Measurements from ENCODE around the gene PCDHGA1.

PCDHGA1 gene

GRCh38 chr5:141342773-141343172 lies 12.5 kb downstream of the PCDHGA1 start (continued):
- TF ChIP-seq, protein P1, sequence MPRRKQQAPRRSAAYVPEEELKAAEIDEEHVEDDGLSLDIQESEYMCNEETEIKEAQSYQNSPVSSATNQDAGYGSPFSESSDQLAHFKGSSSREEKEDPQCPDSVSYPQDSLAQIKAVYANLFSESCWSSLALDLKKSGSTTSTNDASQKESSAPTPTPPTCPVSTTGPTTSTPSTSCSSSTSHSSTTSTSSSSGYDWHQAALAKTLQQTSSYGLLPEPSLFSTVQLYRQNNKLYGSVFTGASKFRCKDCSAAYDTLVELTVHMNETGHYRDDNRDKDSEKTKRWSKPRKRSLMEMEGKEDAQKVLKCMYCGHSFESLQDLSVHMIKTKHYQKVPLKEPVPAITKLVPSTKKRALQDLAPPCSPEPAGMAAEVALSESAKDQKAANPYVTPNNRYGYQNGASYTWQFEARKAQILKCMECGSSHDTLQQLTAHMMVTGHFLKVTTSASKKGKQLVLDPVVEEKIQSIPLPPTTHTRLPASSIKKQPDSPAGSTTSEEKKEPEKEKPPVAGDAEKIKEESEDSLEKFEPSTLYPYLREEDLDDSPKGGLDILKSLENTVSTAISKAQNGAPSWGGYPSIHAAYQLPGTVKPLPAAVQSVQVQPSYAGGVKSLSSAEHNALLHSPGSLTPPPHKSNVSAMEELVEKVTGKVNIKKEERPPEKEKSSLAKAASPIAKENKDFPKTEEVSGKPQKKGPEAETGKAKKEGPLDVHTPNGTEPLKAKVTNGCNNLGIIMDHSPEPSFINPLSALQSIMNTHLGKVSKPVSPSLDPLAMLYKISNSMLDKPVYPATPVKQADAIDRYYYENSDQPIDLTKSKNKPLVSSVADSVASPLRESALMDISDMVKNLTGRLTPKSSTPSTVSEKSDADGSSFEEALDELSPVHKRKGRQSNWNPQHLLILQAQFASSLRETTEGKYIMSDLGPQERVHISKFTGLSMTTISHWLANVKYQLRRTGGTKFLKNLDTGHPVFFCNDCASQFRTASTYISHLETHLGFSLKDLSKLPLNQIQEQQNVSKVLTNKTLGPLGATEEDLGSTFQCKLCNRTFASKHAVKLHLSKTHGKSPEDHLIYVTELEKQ (tag by site-specific recombination; IDR thresholded peaks at IDR 0.05; ENCODE audit: borderline replicate concordance) = no peak

- POLR2A ChIA-PET = interaction anchor here (1.0 kb wide), 1 partner anchor 23 kb away, joined by 6 read pairs; the partner anchor contains the start of gene TAF7
- no peak within 1 kb of the TSS for H3K4me3 ChIP-seq (ENCODE audit: low read depth, low read length)
Measured at GRCh38 chr5:141343242-141343952, 13.1 kb downstream of the PCDHGA1 start, which contains the start of gene PCDHGA3. TSS of gene PCDHGA3 (plus strand) at chr5:141343829. CDS start at chr5:141344034, 205 bp downstream.

DNA sequence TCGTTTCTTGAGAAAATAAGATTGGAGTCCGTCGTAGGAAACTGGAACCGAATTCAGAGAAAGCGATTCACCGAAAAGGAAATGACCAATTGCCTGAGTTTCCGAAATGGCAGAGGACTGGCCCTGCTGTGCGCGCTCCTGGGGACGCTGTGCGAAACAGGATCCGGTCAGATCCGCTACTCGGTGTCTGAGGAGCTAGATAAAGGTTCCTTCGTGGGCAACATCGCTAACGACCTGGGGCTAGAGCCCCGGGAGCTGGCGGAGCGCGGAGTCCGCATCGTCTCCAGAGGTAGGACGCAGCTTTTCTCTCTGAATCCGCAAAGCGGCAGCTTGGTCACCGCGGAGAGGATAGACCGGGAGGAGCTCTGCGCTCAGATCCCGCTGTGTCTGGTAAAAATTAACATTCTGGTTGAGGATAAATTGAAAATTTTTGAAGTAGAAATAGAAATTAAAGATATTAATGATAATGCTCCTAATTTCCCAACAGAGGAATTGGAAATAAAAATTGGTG lies 13.7 kb downstream of the PCDHGA1 start:
- Histone ChIP-seq H3K4me1 (ENCODE audit: control insufficient read depth, insufficient read depth, low read length) (no peaks in the 10 kb centered on the region), H3K9me3 (ENCODE audit: control insufficient read depth, insufficient read depth, low read depth, low read length) (no peaks in the 10 kb centered on the region), H3K36me3 (ENCODE audit: control insufficient read depth in 2 of 2, insufficient read depth in 1 of 2, low read length in 2 of 2) (no peaks in the 10 kb centered on the region), H3K27ac (ENCODE audit: extremely low read depth, low read depth, low read length) (no peak overlapping the region), H3K4me3 (ENCODE audit: low read depth, low read length) (no peak overlapping the region)
- ChIA-PET POLR2A (interaction anchor here (1.0 kb wide), 1 partner anchor 24 kb away, joined by 6 read pairs; the partner anchor contains the start of gene TAF7), CTCF (interaction anchor here (0.7 to 3.3 kb wide), 10 partner anchors 10 to 223 kb away, joined by 3 to 21 read pairs (median 6); partner anchors contain the start of genes PCDHGA1, PCDHGA11, PCDHGA4 and TAF7)
- TF ChIP-seq ZNF433 (tag by site-specific recombination; IDR thresholded peaks at IDR 0.05; ENCODE audit: low read depth) (no peak), ZNF555 (tag by site-specific recombination; conservative IDR thresholded peaks at IDR 0.05) (no peak), ZNF121 (tag by site-specific recombination; IDR thresholded peaks at IDR 0.05) (no peak), SP7 (tag by site-specific recombination; IDR thresholded peaks at IDR 0.05) (no peak), ZBTB20 (tag by site-specific recombination; IDR thresholded peaks at IDR 0.05) (no peak), ZNF274 (IDR thresholded peaks at IDR 0.05; ENCODE audit: low read length) (no peak), ZNF274 (tag by site-specific recombination; IDR thresholded peaks at IDR 0.05; ENCODE audit: borderline replicate concordance) (no peak), MYNN (tag by site-specific recombination; IDR thresholded peaks at IDR 0.05; ENCODE audit: borderline replicate concordance) (no peak), ZNF76 (tag by site-specific recombination; IDR thresholded peaks at IDR 0.05; ENCODE audit: borderline replicate concordance, low read depth) (no peak), ZNF768 (tag by site-specific recombination; IDR thresholded peaks at IDR 0.05) (no peak), ZNF202 (tag by site-specific recombination; IDR thresholded peaks at IDR 0.05; ENCODE audit: borderline replicate concordance) (no peak), ZNF140 (tag by site-specific recombination; IDR thresholded peaks at IDR 0.05) (no peak), REPIN1 (tag by site-specific recombination; IDR thresholded peaks at IDR 0.05; ENCODE audit: low read depth) (no peak), ZNF174 (tag by site-specific recombination; IDR thresholded peaks at IDR 0.05) (no peak), ZNF561 (tag by site-specific recombination; IDR thresholded peaks at IDR 0.05; ENCODE audit: borderline replicate concordance) (no peak)
- TF ChIP-seq, protein P2, sequence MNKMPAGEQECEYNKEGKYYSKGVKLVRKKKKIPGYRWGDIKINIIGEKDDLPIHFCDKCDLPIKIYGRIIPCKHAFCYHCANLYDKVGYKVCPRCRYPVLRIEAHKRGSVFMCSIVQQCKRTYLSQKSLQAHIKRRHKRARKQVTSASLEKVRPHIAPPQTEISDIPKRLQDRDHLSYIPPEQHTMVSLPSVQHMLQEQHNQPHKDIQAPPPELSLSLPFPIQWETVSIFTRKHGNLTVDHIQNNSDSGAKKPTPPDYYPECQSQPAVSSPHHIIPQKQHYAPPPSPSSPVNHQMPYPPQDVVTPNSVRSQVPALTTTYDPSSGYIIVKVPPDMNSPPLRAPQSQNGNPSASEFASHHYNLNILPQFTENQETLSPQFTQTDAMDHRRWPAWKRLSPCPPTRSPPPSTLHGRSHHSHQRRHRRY (tag by site-specific recombination; IDR thresholded peaks at IDR 0.05) = no peak
- TF ChIP-seq, protein P3, sequence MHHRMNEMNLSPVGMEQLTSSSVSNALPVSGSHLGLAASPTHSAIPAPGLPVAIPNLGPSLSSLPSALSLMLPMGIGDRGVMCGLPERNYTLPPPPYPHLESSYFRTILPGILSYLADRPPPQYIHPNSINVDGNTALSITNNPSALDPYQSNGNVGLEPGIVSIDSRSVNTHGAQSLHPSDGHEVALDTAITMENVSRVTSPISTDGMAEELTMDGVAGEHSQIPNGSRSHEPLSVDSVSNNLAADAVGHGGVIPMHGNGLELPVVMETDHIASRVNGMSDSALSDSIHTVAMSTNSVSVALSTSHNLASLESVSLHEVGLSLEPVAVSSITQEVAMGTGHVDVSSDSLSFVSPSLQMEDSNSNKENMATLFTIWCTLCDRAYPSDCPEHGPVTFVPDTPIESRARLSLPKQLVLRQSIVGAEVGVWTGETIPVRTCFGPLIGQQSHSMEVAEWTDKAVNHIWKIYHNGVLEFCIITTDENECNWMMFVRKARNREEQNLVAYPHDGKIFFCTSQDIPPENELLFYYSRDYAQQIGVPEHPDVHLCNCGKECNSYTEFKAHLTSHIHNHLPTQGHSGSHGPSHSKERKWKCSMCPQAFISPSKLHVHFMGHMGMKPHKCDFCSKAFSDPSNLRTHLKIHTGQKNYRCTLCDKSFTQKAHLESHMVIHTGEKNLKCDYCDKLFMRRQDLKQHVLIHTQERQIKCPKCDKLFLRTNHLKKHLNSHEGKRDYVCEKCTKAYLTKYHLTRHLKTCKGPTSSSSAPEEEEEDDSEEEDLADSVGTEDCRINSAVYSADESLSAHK (tag by site-specific recombination; IDR thresholded peaks at IDR 0.05) = no peak

More at GRCh38 chr5:141343242-141343952, 13.1 kb downstream of the PCDHGA1 start, which contains the start of gene PCDHGA3:
- no peak within 1 kb of the TSS for H3K27ac ChIP-seq (ENCODE audit: extremely low read depth, low read depth, low read length)
- TF ChIP-seq, protein P4, sequence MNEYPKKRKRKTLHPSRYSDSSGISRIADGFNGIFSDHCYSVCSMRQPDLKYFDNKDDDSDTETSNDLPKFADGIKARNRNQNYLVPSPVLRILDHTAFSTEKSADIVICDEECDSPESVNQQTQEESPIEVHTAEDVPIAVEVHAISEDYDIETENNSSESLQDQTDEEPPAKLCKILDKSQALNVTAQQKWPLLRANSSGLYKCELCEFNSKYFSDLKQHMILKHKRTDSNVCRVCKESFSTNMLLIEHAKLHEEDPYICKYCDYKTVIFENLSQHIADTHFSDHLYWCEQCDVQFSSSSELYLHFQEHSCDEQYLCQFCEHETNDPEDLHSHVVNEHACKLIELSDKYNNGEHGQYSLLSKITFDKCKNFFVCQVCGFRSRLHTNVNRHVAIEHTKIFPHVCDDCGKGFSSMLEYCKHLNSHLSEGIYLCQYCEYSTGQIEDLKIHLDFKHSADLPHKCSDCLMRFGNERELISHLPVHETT (tag by site-specific recombination; IDR thresholded peaks at IDR 0.05) = no peak
- TF ChIP-seq ZNF654 (tag by site-specific recombination; IDR thresholded peaks at IDR 0.05; ENCODE audit: low read depth) = peak; percentile 20; the same call in 1 of the 2 replicates
- peak; percentile 30; the same call in 1 of the 2 replicates for TF ChIP-seq ZNF2 (tag by site-specific recombination; IDR thresholded peaks at IDR 0.05)
- TF ChIP-seq SCRT1 (tag by site-specific recombination; IDR thresholded peaks at IDR 0.05; ENCODE audit: borderline replicate concordance) = no peak
- CTCF ChIA-PET = interaction anchor here (0.6 to 3.3 kb wide), 13 partner anchors 9 to 223 kb away, joined by 3 to 21 read pairs (median 7); partner anchors contain the start of genes PCDHGA1, PCDHGA5, PCDHGB5 and TAF7
- no peaks in the 10 kb centered on the region for H3K36me3 ChIP-seq (ENCODE audit: control insufficient read depth in 2 of 2, insufficient read depth in 1 of 2, low read length in 2 of 2)
- H3K9me3 ChIP-seq (ENCODE audit: control insufficient read depth, insufficient read depth, low read depth, low read length) = no peaks in the 10 kb centered on the region
- H3K4me1 ChIP-seq (ENCODE audit: control insufficient read depth, insufficient read depth, low read length) = no peaks in the 10 kb centered on the region
